ENCODE data around the gene TLX2.
"Not testable (repeated sequence)": the region's sequence is repeated elsewhere in the genome, so short reads cannot be mapped to it uniquely, and the experiment has no call there.

The TLX2 gene

DNA sequence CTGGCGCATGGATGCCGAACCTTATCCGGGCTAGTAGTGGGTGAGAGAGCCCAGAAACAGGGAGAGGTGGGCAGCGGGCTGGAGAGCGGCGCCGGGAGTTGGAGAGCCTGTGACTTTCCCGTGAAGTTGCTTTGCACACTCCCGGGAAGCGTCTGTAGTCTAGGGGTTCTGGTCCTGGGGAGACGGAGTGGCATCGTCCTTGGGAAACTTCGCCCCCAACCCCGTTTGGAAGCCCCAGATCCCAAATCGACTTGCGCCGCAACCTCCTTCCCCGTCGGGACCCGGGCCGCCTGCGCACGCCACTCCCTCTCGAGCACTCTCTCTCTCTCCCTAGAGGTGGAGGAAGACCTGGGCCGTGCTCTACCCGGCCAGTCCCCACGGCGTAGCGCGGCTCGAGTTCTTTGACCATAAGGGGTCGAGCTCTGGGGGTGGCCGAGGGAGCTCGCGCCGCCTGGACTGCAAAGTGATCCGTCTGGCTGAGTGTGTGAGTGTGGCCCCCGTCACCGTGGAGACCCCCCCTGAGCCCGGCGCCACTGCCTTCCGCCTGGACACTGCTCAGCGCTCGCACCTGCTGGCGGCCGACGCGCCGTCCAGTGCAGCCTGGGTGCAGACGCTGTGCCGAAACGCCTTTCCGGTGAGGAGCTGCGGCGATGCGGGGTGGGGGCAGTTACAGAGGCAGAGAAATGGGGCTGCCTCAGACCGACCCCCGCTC is 40.7 kb downstream of the TLX2 start:
- peak; percentile 52 for DNase-seq (ENCODE audit: low read depth)

DNA sequence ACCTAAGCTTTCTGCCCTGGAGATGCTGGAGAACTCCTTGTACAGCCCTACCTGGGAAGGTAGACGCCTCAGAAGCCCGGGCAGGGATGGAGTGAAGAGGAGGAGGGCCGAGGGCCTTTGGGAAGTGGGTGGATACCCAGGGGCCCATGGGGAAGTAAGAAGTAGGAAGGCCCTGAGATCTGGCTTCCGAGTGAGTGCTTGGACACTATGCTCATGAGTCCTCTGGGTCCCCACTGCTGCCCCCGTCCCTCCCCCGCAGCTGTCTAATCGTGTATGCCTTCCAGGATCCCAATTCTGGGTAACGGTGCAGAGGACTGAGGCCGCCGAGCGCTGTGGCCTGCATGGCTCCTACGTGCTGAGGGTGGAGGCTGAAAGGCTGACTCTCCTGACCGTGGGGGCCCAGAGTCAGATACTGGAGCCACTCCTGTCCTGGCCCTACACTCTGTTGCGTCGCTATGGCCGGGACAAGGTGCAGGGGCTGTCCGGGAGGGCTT is 41.4 kb downstream of the TLX2 start:
- no peak for DNase-seq (ENCODE audit: low read depth)

DNA sequence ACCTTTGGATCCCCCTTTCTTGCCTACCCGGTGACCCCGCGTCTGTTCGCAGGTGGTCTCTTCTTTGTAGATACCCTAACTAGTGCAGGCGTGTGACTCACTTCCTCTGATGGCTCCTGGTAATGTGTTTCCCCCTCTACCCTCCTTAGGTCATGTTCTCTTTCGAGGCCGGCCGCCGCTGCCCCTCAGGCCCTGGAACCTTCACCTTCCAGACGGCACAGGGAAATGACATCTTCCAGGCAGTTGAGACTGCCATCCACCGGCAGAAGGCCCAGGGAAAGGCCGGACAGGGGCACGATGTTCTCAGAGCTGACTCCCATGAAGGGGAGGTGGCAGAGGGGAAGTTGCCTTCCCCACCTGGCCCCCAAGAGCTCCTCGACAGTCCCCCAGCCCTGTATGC is 41.9 kb downstream of the TLX2 start:
- no peak for DNase-seq (ENCODE audit: low read depth)

DNA sequence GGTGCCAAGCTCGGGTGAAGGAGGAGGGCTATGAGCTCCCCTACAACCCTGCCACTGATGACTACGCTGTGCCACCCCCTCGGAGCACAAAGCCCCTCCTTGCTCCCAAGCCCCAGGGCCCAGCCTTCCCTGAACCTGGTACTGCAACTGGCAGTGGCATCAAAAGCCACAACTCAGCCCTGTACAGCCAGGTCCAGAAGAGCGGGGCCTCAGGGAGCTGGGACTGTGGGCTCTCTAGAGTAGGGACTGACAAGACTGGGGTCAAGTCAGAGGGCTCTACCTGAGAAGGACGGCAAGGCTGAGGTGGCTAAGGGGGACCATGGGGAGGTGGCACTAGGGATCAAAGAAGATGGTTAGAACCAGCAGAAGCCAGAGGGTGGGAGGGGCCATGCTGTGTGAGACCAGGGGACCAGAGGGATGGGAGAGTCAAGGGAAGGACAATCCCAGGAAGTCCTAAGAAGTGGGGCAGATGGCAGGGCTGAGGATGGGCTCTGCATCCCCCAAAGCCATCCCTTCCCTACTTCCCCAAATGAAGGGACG is 42.7 kb downstream of the TLX2 start:
- no peak for DNase-seq (ENCODE audit: low read depth)

DNA sequence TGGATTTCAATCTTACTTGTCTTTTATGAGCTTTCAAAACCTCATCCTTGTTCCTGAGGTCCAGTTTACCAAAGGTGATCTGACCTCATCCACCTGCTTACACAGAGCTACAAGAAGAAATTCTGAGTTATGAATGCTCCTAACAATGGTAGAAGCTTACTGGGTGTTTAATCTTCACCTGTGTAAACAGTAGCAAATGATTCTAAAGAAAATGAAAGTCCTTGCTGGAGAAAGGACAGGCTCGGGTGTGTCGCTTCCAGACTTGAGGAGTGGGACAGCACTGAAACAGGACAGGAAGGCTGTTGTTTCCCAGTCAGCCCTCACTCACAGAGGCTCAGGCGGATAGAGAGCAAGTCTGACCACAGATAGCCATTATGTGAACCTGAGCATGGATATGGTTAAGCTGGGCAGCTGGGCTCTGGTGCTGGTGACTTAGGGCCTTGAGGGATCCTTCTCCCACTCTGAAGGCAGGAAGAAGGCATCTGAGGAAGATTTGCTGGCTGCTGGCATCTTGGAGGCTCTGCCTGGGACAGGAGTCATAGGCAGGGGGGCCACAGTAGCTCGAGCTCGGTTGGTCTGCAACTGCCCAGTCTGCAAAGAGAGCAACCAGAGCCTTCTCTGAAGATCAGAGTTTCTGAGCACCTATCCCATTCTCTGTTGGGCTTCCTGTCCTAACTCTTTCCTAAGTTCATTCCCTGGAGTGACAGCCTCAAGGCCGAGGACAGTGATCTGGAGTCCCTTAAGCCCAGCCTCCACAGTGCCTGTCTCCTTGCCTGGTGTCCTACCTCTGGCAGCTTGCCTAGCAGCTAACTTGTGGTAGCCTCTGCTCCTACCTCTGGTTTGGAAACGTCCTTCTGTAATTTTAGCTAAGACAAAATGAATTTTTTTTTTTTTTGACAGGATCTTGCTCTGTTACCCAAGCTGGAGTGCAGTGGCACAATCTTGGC is 44.3 kb downstream of the TLX2 start:
- DNase-seq (ENCODE audit: low read depth): no peak

DNA sequence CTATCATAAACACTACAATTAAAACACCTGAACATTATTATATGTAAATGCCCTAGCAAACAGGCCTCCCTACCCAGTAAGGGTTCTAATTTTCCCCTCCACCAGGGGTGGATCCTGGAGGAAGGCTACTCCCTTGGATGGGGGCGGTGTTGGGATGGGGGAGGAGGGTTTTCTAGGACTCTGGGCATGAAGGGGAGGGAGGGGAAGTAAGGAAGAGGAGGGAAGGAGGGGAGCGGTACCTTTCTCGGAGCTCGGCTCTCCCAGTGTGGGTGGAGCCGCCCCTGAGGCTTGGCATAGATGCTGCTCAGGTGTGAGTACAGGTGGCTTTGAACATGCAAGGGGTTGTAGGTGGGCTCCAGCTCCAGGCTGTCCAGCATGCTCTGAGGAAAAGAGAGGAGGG is 45.7 kb downstream of the TLX2 start:
- DNase-seq (ENCODE audit: low read depth): no peak

DNA sequence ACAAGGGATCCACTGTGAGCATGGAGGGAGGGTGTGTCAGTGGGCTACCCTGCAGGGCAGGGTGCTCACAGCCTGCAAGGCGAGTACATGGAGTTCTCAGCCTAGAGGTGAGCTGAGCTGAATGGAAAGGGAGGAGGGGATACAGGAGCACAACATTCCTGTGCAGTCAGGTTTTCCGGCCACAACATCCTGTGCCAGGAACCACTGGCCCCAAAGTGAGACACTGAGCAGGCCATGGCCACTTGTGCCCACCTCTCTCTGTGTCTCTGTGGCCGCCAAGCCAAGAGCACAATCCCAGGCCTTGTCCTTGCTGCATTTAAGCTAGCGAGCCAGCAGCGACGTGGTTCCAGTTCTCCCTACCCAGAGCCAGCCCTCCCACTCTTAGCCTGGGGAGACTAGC is 46.3 kb downstream of the TLX2 start:
- DNase-seq (ENCODE audit: low read depth): peak; percentile 10

DNA sequence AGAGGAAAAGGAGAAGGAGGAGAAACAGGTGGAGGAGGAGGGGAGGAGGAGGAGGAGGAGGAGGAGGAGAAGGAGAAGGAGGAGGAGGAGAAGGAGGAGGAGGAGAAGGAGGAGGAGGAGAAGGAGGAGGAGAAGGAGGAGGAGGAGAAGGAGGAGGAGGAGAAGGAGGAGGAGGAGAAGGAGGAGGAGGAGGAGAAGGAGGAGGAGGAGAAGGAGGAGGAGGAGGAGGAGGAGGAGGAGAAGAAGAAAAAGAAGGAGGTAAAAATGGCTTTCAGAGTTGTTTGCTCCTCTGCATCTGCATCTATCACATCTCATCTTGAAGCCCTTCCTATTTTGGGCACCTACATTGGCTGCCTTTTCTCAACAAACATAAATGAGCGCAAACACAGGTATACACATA is 46.8 kb downstream of the TLX2 start:
- DNase-seq (ENCODE audit: low read depth): not testable (repeated sequence)

DNA sequence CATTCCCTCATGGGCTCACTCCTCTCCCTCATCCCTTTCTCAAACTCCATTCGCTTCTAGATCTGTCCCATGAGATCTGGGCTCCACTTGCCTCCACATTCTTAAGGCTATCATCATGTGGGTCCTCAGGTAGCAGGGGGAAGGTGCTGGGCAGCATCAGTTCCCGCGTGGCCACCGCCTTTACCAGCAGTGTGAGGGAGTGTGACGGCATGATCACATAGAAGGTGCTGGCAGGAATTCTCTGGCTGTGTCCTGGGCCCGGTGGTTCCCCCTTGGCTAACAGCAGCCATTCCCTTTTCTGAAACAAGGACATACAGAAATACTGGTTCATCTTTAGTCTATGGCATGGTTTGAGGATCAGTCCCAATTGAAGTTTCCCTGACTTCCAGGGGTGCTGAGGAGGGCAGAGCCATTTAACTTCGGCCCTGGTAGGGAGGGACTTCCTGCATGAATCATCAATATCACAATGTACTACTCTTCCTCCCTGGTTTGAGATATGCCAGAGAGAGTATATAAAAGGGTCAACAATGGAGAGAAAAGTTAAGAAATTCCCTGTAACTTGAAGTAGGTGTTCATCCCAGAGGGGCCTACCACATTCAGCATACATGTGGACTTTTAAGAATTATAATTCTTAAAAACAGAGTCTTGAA is 48.0 kb downstream of the TLX2 start:
- peak; percentile 24 for DNase-seq (ENCODE audit: low read depth)

DNA sequence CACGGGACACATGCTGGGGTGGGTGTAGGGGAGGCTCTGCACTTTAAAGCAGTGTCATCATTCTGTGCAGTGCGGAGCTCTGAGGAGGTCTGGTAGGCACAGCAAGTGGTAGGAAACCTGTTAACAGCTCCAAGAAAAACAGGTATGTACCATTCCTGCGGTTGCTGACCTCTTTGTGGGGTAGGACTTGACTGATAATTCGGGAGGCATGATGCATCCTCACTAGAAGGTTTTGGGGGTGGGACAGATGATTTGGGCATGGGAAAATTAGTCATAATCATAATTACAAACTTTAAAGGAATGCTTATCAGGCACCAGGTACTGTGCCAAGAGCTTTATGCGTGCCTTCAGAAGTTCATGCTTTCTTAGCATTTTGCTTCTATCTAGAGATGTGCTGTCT is 50.0 kb downstream of the TLX2 start:
- DNase-seq (ENCODE audit: low read depth): peak; percentile 79

DNA sequence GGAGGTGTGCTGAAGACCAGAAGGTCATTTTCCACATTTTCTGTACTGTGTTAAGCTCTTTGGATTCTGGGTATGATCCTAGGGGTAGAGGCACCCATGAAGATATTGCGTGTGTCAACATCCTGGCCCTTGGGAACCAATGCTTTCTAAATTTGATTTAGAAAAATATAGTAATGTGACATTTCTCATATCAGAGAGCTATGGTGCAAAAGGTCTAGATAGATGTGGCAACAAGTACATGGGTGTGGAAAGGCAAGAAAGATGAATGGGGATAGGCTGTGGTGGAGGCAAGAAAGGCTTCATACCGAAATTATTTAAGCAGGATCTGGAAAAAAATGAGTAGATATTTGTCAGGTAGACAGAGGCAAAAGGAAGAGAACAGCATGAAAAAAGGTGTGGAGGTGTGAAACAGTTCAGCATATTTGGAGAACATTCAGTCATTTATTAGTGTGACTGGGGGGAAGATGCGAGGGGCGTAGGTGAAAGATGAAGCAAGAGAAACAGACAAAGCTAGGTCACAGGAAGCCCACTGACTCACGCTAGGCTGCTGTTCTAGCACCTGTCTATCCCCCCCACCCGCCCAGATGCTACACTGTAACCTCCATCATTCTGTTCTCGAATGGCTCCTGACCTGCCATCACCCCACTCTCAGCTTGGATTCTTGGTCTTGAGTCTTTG is 52.0 kb downstream of the TLX2 start:
- DNase-seq (ENCODE audit: low read depth): no peak

DNA sequence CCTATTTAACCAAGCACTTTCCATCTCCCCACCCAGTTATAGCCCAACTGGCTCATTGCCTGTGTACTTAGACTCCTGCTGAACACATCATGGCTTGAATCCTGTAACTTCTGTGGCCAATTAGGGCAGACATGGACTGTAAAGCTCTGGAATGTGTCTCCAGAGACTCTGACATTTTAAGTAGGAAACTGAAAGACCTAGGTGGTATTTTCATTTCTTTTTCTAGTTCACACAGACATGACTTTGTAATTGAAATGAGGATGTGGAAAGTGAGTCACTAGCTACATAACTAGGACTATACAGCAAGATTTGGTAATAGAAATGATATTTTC is 52.5 kb downstream of the TLX2 start:
- peak; percentile 99 for DNase-seq (ENCODE audit: low read depth)
